ENCODE results near the gene ASB18.
A peak's percentile ranks its signal among the peaks of the same experiment; 100 is the strongest.
"Not testable (repeated sequence)": the region's sequence is repeated elsewhere in the genome, so short reads cannot be mapped to it uniquely, and the experiment has no call there.

The ASB18 gene

GRCh38 chr2:236286873-236287545 is 22.8 kb upstream of the ASB18 start:
- DNase-seq (ENCODE audit: low spot score) = no peak

- no peak for DNase-seq (ENCODE audit: low spot score)
Observed at GRCh38 chr2:236284208-236284607, 20.0 kb upstream of the ASB18 start.

- DNase-seq (ENCODE audit: low spot score) = no peak
Observed at GRCh38 chr2:236282406-236282805, 18.2 kb upstream of the ASB18 start.

- no peak for DNase-seq (ENCODE audit: low spot score)
Observed at GRCh38 chr2:236281423-236281822, 17.2 kb upstream of the ASB18 start.

DNA sequence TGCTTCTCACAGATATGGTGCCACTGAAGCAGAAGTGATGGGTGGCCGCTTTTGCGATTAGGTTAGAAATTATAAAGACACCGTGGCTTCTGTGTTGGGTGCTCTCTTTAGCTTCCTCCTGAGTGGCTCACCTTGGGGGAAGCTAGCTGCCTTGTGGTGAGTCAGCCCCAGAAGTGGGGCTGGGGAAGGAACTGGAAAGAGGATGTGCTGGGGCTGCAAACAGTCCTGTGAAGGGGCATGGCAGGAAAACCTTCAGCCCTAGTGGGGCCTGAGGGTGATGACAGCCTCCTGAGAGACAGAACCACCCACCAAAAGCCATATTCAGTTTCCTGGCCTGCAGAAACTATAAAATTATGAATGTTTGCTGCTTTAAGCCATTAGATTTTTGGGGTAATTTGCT is 8.9 kb upstream of the ASB18 start:
- no peak for DNase-seq (ENCODE audit: low spot score)

- DNase-seq (ENCODE audit: low spot score) = no peak
Observed at GRCh38 chr2:236271851-236272250, 7.6 kb upstream of the ASB18 start.

DNA sequence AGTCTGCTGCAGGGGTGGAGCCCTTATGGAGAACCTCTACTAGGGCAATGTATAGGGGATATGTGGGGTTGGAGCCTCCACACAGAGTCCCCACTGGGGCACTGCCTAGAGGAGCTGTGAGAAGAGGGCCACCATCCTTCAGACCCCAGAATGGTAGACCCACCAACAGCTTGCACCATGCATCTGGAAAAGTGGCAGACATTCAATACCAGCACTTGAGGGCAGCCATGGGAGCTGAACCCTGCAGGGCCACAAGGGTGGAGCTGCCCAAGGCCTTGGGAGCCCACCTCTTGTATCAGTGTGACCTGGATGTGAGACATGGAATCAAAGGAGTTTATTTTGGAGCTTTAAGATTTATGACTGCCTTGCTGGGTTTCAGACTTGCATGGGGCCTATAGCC is 5.7 kb upstream of the ASB18 start:
- DNase-seq (ENCODE audit: low spot score) = not testable (repeated sequence)

DNA sequence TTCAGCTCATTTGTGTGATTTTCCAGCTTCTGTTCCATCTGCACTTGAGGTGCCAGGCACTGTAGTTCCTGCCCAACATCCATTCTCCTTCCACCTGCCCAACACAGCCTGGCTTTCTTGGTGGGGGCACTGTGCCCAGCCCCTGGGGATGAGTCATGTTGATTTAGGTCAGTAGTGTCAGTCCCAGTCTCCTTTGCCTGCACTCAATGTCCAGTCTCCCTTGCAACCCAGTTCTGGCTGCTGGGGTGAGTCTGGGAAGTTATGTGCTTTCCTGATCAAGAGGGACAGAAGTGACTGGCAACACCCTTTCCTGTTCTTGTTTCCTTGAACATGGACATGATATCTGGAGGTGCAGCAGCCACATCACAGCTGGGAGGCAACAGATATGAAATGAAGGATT is 1.5 kb upstream of the ASB18 start:
- DNase-seq (ENCODE audit: low spot score) = no peak

DNA sequence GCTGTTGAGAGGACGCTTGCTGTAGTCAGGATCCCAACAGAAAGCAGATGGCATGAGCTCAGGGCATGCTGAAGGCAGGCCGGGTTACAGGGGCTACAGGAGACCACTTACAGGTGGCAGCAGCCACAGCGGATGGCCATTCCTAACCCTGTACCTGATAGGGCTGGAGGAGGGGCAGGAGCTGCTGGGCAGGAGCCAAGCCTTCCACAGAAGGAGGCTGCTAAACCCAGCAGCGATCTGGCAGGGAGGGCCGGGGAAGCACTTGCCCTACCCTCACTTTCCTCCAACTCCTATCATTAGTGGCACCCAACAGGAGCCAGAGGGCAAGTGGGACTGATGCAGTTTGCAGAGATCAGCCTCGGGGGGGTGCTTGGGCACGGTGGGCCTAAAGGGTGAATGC is 2.0 kb downstream of the ASB18 start:
- DNase-seq (ENCODE audit: low spot score) = no peak

DNA sequence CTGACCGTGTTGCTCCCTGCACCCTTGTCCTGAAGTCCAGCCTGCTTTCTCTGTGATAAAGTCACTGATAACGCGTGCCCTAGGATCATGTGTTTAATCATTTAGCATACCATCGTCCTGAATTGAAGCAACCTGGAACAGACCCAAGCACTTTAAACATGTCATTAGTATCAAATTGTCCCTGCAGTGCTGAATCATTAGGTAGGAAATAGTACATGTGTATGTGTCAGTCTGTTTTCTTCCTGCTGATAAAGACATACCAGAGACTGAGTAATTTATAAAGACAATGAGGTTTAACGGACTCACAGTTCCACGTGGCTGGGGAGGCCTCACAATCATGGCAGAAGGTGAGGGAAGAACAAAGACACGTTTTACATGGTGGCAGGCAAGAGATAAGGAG is 2.8 kb downstream of the ASB18 start:
- DNase-seq (ENCODE audit: low spot score) = no peak

DNA sequence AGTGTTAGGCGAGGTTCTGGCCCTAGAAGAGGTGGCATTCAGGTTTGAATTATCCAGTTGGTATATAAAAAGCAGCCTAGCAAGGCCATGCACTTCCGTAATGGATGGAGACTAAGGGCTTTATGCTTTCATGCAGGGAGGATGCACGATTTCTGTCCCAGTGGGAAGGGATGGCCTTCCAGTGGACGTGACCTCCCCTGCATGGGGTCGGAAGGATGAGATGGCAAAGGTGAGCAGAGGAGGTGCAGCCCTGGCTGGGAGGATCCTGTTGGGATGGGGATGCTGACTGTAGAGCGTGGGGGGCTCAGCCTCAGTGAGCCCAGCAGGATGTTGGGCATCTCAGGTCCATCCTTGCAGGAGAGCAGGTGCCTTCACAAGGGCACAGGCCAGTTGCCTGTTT is 4.8 kb downstream of the ASB18 start:
- DNase-seq (ENCODE audit: low spot score) = no peak

DNA sequence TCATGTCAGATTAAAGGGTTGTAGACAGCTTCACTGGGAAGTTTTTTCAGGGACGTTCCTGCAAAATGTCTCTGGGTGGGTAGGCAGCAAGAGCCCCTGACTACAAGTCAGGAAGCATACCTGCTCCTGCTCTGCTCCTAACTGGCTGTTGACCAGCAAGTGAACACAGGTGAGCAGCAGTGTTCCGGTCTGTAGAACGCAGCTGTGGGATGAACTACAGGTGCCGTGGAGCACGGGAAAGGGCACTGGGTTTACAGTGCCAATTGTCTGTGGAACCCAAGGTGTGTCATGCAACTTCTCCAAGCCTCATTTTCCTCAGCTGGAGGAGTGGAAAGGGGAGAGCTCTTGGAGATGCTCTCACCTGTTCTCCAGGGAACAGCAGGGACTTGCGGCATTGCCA is 6.6 kb downstream of the ASB18 start:
- no peak for DNase-seq (ENCODE audit: low spot score)

DNA sequence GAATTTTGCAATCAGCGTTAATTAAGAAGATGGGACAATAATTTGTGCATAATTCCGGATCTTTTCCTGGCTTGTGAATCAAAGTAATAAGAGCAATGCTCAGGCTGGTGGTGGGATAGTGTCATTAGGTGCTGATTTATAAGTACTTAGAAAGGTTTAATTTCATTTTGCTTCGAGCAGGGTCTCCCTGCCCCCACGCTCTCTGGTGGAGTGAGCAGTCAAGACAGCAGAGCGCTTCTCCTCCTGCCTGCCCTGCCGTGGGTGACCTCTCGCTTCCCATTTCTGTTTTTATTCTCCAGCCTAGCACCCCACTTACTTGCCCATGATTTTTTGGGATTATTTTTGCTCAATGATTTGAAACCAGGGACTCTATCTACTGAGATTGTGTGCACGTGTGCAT is 7.1 kb downstream of the ASB18 start:
- DNase-seq (ENCODE audit: low spot score) = no peak

DNA sequence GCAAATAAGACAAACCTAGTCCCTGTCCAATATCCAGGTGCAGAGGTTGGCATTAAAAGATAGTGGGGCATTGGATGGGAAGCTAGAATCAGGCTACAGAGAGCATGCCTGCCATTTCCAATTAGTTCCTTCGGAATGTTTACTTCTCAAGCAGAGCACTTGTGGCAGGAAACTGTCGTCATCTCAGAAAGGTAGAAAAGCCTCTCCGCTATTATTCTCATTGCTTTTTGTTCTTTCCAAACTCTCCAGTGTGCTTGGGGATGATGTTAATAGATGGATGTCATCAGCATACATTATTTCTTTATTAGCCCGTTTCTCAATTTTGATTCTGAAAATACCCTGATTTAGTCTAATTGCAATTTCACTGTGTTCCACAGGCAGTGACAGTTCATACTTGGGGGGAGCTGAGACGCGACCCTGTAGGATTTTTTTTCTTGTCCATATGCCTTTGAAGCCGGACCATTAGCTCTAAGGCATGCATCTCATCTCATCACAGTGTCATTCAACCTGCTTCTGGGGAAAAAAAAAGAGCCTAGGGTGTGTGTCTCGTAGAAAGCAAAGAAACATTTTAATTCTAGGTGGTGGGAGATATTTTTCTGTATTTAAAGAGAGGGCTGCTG is 7.7 kb downstream of the ASB18 start:
- DNase-seq (ENCODE audit: low spot score) = no peak

DNA sequence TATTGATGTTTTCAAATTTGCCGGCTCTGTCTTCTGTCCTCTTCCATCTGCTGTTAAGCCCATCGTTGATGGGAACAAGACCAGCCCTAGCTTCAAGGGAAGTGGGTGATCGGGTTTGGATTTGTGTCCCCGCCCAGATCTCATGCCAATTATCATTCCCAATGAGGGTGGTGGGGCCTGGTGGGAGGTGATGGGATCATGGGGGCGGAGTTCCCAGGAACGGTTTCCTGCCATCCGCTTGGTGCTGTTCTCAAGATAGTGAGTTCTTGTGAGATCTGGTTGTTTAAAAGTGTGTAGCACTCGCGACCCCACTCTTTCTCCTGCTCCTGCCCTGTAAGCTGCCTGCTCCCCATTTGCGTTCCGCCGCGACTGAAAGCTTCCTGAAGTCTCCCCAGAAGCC is 9.5 kb downstream of the ASB18 start:
- DNase-seq (ENCODE audit: low spot score) = no peak

- DNase-seq (ENCODE audit: low spot score) = no peak
Observed at GRCh38 chr2:236254001-236254400, 10.2 kb downstream of the ASB18 start.

GRCh38 chr2:236252602-236253001 is 11.6 kb downstream of the ASB18 start:
- no peak for DNase-seq (ENCODE audit: low spot score)

GRCh38 chr2:236250909-236251579 is 13.2 kb downstream of the ASB18 start:
- DNase-seq (ENCODE audit: low spot score) = no peak

GRCh38 chr2:236250286-236250685 is 13.9 kb downstream of the ASB18 start:
- no peak for DNase-seq (ENCODE audit: low spot score)

GRCh38 chr2:236249066-236249465 is 15.1 kb downstream of the ASB18 start:
- no peak for DNase-seq (ENCODE audit: low spot score)

GRCh38 chr2:236246711-236247246 is 17.4 kb downstream of the ASB18 start:
- DNase-seq (ENCODE audit: low spot score) = no peak

DNA sequence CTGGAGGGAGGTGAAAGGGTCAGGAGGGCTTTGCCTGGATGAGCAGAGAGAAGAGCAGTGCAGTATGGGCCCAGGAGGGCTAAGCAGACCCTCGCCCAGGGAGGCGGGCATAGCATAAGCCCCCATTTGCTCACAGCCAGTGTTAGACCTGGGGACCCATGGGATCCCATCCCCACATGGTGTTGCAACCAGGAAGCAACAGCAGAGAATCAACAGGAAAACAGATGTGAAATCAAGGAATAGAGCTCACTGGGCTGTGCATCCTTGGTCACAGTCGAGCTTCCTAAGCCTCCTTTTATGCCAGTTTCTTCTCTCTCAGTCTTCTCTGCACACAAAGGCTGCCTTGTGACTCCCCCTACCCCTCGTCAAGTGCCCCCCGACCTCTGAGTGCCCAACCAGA is 19.9 kb downstream of the ASB18 start:
- DNase-seq (ENCODE audit: low spot score) = peak; percentile 21

GRCh38 chr2:236242057-236242495 is 22.1 kb downstream of the ASB18 start:
- peak; percentile 23 for DNase-seq (ENCODE audit: low spot score)

Measured in ecto neural progenitor cell (in vitro differentiated cells).